Measurements from ENCODE around the gene CTTN. TPM values are rescaled to one million over a fixed set of nuclear protein-coding genes. Genes with fewer than 3 reads are reported as not detected.

Gene CTTN
- total RNA-seq, 4 donors from 2014 or later, result 261 to 536 (median 402) TPM

GRCh38 chr11:70431611-70432010 is 33.3 kb downstream of the CTTN start:
- Histone ChIP-seq H3K36me3 (peaks cover 0 to 94% (median 0%) of the 10 kb centered on the region in 3 donors), H3K4me1 (no peaks in the 10 kb centered on the region), H3K9me3 (no peaks in the 10 kb centered on the region), H3K4me3 (no peak overlapping the region), H3K27me3 (no peaks in the 10 kb centered on the region), H3K27ac (no peak overlapping the region)
- DNase-seq, result no peak
- TF ChIP-seq CTCF (IDR thresholded peaks at IDR 0.05), result no peak
- TF ChIP-seq POLR2A (IDR thresholded peaks at IDR 0.05), result no peak

- peaks cover 0 to 93% (median 0%) of the 10 kb centered on the region in 3 donors for H3K36me3 ChIP-seq
- no peak for DNase-seq
- H3K27me3 ChIP-seq, result no peaks in the 10 kb centered on the region
- no peaks in the 10 kb centered on the region for H3K4me1 ChIP-seq
- no peak for TF ChIP-seq CTCF (IDR thresholded peaks at IDR 0.05)
- H3K9me3 ChIP-seq, result no peaks in the 10 kb centered on the region
- H3K27ac ChIP-seq, result no peak overlapping the region
- no peak overlapping the region for H3K4me3 ChIP-seq
Observed at GRCh38 chr11:70432065-70432464, 33.7 kb downstream of the CTTN start.

GRCh38 chr11:70432580-70432979 is 34.3 kb downstream of the CTTN start:
- H3K4me3 ChIP-seq, result no peak overlapping the region
- no peaks in the 10 kb centered on the region for H3K27me3 ChIP-seq
- peak in 1 of 3 donors; percentile 40 for DNase-seq
- H3K27ac ChIP-seq, result no peak overlapping the region
- no peak for TF ChIP-seq POLR2A (IDR thresholded peaks at IDR 0.05)
- no peak for TF ChIP-seq CTCF (IDR thresholded peaks at IDR 0.05)
- no peaks in the 10 kb centered on the region for H3K9me3 ChIP-seq
- peaks cover 0 to 91% (median 0%) of the 10 kb centered on the region in 3 donors for H3K36me3 ChIP-seq
- H3K4me1 ChIP-seq, result no peaks in the 10 kb centered on the region

GRCh38 chr11:70433038-70433437 is 34.7 kb downstream of the CTTN start:
- TF ChIP-seq CTCF (IDR thresholded peaks at IDR 0.05), result no peak
- no peak for TF ChIP-seq POLR2A (IDR thresholded peaks at IDR 0.05)
- no peaks in the 10 kb centered on the region for H3K9me3 ChIP-seq
- H3K4me1 ChIP-seq, result no peaks in the 10 kb centered on the region
- H3K4me3 ChIP-seq, result no peak overlapping the region
- no peak overlapping the region for H3K27ac ChIP-seq
- DNase-seq, result no peak
- no peaks in the 10 kb centered on the region for H3K27me3 ChIP-seq
- H3K36me3 ChIP-seq, result peaks cover 0 to 88% (median 0%) of the 10 kb centered on the region in 3 donors

- DNase-seq, result no peak
- H3K4me1 ChIP-seq, result no peaks in the 10 kb centered on the region
- H3K9me3 ChIP-seq, result no peaks in the 10 kb centered on the region
- peaks cover 0 to 85% (median 0%) of the 10 kb centered on the region in 3 donors for H3K36me3 ChIP-seq
- H3K4me3 ChIP-seq, result no peak overlapping the region
- TF ChIP-seq CTCF (IDR thresholded peaks at IDR 0.05) (no peak), POLR2A (IDR thresholded peaks at IDR 0.05) (no peak)
- H3K27ac ChIP-seq, result no peak overlapping the region
- no peaks in the 10 kb centered on the region for H3K27me3 ChIP-seq
Observed at GRCh38 chr11:70433526-70433925, 35.2 kb downstream of the CTTN start.

All from Peyer's patch (tissue), 4 donors.